Measurements from ENCODE around the gene JAM3. TPM values are rescaled to one million over a fixed set of nuclear protein-coding genes. Genes with fewer than 3 reads are reported as not detected.

The JAM3 gene
- total RNA-seq, 2 experiments from 2014 or later, result 13.5 to 15.3 TPM

DNA sequence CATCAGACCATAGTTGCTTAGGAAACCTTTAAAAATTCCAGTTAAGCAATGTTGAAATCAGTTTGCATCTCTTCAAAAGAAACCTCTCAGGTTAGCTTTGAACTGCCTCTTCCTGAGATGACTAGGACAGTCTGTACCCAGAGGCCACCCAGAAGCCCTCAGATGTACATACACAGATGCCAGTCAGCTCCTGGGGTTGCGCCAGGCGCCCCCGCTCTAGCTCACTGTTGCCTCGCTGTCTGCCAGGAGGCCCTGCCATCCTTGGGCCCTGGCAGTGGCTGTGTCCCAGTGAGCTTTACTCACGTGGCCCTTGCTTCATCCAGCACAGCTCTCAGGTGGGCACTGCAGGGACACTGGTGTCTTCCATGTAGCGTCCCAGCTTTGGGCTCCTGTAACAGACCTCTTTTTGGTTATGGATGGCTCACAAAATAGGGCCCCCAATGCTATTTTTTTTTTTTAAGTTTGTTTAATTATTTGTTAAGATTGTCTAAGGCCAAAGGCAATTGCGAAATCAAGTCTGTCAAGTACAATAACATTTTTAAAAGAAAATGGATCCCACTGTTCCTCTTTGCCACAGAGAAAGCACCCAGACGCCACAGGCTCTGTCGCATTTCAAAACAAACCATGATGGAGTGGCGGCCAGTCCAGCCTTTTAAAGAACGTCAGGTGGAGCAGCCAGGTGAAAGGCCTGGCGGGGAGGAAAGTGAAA is 81.5 kb downstream of the JAM3 start:
- ChIA-PET CTCF (interaction anchor here (0.7 kb wide), 1 partner anchor 223 kb away, joined by 3 read pairs; no protein-coding TSS in a partner anchor), POLR2A (no interaction called here)
- TF ChIP-seq, protein P1, sequence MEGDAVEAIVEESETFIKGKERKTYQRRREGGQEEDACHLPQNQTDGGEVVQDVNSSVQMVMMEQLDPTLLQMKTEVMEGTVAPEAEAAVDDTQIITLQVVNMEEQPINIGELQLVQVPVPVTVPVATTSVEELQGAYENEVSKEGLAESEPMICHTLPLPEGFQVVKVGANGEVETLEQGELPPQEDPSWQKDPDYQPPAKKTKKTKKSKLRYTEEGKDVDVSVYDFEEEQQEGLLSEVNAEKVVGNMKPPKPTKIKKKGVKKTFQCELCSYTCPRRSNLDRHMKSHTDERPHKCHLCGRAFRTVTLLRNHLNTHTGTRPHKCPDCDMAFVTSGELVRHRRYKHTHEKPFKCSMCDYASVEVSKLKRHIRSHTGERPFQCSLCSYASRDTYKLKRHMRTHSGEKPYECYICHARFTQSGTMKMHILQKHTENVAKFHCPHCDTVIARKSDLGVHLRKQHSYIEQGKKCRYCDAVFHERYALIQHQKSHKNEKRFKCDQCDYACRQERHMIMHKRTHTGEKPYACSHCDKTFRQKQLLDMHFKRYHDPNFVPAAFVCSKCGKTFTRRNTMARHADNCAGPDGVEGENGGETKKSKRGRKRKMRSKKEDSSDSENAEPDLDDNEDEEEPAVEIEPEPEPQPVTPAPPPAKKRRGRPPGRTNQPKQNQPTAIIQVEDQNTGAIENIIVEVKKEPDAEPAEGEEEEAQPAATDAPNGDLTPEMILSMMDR (IDR thresholded peaks at IDR 0.05), result no peak
- Mint-ChIP-seq H3K9me3 (no peaks in the 10 kb centered on the region), H3K4me1 (ENCODE audit: low read depth) (no peaks in the 10 kb centered on the region), H3K27ac (no peak overlapping the region), H3K36me3 (ENCODE audit: low read depth) (peaks cover 50% of the 10 kb centered on the region), H3K4me3 (no peak overlapping the region), H3K27me3 (no peaks in the 10 kb centered on the region)
- ATAC-seq (ENCODE audit: poor library complexity), result no peak
- H3K4me1 ChIP-seq (ENCODE audit: insufficient read depth, low read length), result no peaks in the 10 kb centered on the region
- H3K36me3 ChIP-seq (ENCODE audit: insufficient read depth, low read length), result peaks cover 38% of the 10 kb centered on the region
- no peak overlapping the region for H3K4me3 ChIP-seq (ENCODE audit: low read length)
- no peak for DNase-seq
- intact Hi-C loops (cut with DNase I, micrococcal nuclease), result no loop called here
- H3K9me3 ChIP-seq (ENCODE audit: control insufficient read depth in 1 of 2, insufficient read depth in 1 of 2, low read length in 2 of 2), result no peaks in the 10 kb centered on the region
- no peaks in the 10 kb centered on the region for H3K27me3 ChIP-seq (ENCODE audit: control insufficient read depth in 1 of 2, insufficient read depth in 2 of 2, low read length in 2 of 2)
- no peak overlapping the region for H3K27ac ChIP-seq (ENCODE audit: low read depth in 1 of 2, low read length in 2 of 2)

DNA sequence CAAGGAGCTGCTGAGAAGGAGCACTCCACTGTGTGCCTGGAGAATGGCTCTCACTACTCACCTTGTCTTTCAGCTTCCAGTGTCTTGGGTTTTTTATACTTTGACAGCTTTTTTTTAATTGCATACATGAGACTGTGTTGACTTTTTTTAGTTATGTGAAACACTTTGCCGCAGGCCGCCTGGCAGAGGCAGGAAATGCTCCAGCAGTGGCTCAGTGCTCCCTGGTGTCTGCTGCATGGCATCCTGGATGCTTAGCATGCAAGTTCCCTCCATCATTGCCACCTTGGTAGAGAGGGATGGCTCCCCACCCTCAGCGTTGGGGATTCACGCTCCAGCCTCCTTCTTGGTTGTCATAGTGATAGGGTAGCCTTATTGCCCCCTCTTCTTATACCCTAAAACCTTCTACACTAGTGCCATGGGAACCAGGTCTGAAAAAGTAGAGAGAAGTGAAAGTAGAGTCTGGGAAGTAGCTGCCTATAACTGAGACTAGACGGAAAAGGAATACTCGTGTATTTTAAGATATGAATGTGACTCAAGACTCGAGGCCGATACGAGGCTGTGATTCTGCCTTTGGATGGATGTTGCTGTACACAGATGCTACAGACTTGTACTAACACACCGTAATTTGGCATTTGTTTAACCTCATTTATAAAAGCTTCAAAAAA is 82.3 kb downstream of the JAM3 start:
- H3K27ac ChIP-seq (ENCODE audit: low read depth in 1 of 2, low read length in 2 of 2), result no peak overlapping the region
- TF ChIP-seq, protein P1 (IDR thresholded peaks at IDR 0.05), result no peak
- H3K9me3 ChIP-seq (ENCODE audit: control insufficient read depth in 1 of 2, insufficient read depth in 1 of 2, low read length in 2 of 2), result no peaks in the 10 kb centered on the region
- Mint-ChIP-seq H3K27me3 (no peaks in the 10 kb centered on the region), H3K36me3 (ENCODE audit: low read depth) (peaks cover 57% of the 10 kb centered on the region), H3K27ac (no peak overlapping the region), H3K4me3 (no peak overlapping the region), H3K4me1 (ENCODE audit: low read depth) (no peaks in the 10 kb centered on the region), H3K9me3 (no peaks in the 10 kb centered on the region)
- peaks cover 39% of the 10 kb centered on the region for H3K36me3 ChIP-seq (ENCODE audit: insufficient read depth, low read length)
- H3K4me3 ChIP-seq (ENCODE audit: low read length), result no peak overlapping the region
- H3K4me1 ChIP-seq (ENCODE audit: insufficient read depth, low read length), result no peaks in the 10 kb centered on the region
- no peaks in the 10 kb centered on the region for H3K27me3 ChIP-seq (ENCODE audit: control insufficient read depth in 1 of 2, insufficient read depth in 2 of 2, low read length in 2 of 2)
- DNase-seq, result no peak
- ChIA-PET CTCF (no interaction called here), POLR2A (no interaction called here)
- no peak for ATAC-seq (ENCODE audit: poor library complexity)
- intact Hi-C loops (cut with DNase I, micrococcal nuclease), result no loop called here

DNA sequence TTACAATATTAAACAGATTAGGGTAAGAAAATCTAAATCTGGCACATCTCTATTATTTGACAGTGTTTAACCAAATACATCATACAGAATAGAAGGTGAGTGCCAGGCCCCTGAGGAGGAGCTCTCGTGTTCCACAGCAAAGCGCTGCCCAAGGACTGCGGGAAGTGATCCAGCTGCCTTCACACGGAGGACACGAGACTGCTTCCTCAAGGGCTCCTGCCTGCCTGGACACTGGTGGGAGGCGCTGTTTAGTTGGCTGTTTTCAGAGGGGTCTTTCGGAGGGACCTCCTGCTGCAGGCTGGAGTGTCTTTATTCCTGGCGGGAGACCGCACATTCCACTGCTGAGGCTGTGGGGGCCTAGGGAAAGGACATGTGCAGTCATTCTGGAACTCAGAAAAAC is 83.8 kb downstream of the JAM3 start:
- no peaks in the 10 kb centered on the region for H3K4me1 ChIP-seq (ENCODE audit: insufficient read depth, low read length)
- Mint-ChIP-seq H3K27ac (no peak overlapping the region), H3K4me1 (ENCODE audit: low read depth) (no peaks in the 10 kb centered on the region), H3K36me3 (ENCODE audit: low read depth) (peaks cover 69% of the 10 kb centered on the region), H3K27me3 (no peaks in the 10 kb centered on the region), H3K4me3 (no peak overlapping the region), H3K9me3 (no peaks in the 10 kb centered on the region)
- H3K27ac ChIP-seq (ENCODE audit: low read depth in 1 of 2, low read length in 2 of 2), result no peak overlapping the region
- ATAC-seq (ENCODE audit: poor library complexity) (no peak), DNase-seq (no peak)
- TF ChIP-seq, protein P1 (IDR thresholded peaks at IDR 0.05), result no peak
- intact Hi-C loops (cut with DNase I, micrococcal nuclease), result no loop called here
- ChIA-PET CTCF (no interaction called here), POLR2A (no interaction called here)
- no peaks in the 10 kb centered on the region for H3K9me3 ChIP-seq (ENCODE audit: control insufficient read depth in 1 of 2, insufficient read depth in 1 of 2, low read length in 2 of 2)
- no peaks in the 10 kb centered on the region for H3K27me3 ChIP-seq (ENCODE audit: control insufficient read depth in 1 of 2, insufficient read depth in 2 of 2, low read length in 2 of 2)
- H3K4me3 ChIP-seq (ENCODE audit: low read length), result no peak overlapping the region
- H3K36me3 ChIP-seq (ENCODE audit: insufficient read depth, low read length), result peaks cover 50% of the 10 kb centered on the region
